GM21717 (cell line): Measurements from ENCODE around the gene BMPR1A.

Experiments used
- ATAC-seq: cut with Tn5 transposase; IDR thresholded peaks from one replicate; pipeline ENCODE4 v1.9.1; 2021; ENCODE audit warnings: mild to moderate bottlenecking, moderate library complexity; ENCODE audit not compliant: unreplicated experiment

BMPR1A gene

DNA sequence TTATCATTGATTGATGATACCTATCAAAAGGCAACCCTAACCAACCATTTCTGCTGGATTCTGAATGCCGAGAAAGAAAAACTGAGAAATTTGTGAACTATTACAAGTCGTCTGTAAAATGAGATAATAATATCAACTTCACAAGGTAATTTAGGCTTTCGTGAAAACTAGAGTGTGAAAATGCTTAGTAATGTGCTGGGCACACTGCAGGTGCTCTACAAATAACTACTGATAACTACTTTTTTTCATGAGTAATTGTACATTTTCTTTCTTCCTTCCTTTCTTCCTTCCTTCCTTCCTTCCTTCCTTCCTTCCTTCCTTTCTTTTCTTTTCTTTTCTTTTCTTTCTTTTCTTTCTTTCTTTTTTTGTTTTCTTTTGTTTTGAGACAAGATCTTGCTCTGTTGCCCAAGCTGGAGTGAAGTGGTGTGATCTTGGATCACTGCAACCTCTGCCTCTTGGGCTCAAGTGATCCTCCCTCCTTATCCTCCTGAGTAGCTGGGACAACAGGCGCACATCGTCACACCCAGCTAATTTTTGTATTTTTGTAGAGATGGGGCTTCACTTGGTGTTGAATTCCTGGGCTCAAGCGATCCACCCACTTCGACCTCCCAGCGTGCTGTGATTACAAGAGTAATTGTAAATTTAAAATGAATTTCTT is 42.9 kb downstream of the BMPR1A start:
- no peak for ATAC-seq

DNA sequence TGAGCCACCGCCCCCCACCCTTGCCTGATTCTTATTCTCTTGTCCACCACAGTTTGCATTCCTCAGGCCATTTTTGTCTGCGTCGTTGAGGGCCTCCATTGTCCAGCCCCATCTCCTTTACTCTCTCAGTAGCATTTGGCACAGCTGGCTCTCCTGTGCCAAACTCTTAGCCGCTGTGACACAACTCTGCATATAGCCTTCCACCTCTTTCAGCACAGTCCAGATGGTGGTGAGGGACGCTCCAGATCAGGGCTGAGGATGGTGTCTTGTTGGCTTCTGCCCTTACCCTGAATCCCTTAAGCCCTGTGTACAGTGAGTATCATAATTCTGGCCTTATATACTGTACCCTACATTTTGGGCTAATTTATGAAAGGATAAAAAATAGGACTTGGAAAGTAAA is 45.6 kb downstream of the BMPR1A start:
- ATAC-seq = no peak

DNA sequence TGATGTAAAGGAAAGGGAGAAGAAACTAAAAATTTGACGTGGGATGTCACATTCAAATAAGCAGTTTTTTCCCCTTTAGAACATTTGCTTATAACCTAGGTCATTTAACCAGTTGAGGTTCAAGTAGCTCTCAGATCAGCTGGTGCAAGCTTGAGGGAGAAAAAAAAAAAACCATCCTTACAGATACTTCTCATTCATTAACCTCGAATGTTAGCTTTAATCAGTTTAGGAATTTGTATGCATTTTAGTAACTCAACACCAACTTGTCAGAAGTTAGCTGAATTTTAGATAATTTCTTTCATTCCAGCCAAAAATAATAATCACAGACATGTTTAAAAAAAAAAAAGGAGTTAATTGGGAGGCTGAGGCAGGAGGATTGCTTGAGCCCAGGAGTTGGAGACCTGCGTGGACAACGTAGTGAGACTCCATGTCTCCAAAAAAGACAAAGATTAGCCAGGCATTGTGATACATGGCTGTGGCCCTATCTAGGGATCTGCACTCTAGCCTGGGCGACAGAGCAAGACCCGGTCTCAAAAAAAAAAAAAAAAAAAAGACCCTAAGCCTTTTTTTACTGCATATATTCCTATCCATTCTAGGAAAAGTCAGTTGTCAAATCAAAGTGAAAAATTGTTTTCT is 46.2 kb downstream of the BMPR1A start:
- no peak for ATAC-seq

DNA sequence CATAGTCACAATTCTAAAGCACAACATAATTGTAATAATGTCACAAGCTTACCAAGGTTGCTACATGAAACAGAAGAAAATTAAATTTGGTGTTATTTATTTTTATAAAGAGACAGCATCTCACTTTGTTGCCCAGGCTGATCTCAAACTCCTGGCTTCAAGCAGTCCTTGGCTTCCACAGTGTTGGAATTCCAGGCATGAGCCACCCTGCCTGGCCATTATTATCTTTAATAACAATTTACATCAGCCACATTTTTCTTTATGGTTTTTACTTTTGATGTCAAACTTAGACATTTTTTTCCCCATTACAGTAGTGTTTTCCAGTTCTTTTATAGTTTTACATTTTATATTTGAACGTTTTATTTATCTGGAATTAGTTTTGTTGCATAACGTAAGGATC is 46.7 kb downstream of the BMPR1A start:
- ATAC-seq = no peak

DNA sequence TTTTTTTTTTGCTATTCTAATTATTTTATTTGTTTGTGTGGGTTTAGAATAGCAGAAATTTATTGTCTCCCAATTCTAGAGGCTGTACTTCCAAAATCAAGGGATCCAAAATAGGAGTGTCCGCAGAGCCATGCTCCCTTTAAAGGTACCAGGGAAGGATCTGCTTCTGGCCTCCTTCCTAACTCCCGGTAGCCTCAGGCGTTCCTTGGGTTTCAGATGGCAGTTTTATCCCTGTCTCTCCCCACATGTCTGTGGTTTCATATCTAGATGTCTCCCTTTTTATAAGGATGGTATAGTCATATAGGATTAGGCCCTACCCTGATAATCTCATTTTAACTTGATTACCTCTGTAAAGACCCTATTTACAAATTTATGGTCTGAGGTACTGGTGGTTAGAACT is 48.4 kb downstream of the BMPR1A start:
- ATAC-seq = no peak

DNA sequence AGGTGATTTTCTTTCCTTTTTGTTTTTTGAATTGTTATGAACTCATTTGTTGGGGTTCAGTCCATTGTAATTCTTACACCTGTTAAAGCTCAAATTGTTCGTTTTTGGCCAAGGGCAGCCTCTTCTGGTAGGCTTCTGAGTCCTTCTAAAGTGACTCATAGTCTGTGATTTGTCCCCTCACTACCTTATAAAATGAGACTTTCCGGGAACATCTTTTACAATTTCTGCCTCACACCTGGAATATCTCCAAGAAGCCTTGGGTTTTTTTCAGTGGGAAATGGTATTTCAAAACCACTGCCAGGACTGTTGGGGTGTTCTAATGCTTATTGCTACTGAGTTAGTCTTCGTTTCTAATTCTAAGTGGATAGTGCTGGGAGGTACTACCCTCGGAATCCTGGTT is 56.7 kb downstream of the BMPR1A start:
- ATAC-seq = no peak

DNA sequence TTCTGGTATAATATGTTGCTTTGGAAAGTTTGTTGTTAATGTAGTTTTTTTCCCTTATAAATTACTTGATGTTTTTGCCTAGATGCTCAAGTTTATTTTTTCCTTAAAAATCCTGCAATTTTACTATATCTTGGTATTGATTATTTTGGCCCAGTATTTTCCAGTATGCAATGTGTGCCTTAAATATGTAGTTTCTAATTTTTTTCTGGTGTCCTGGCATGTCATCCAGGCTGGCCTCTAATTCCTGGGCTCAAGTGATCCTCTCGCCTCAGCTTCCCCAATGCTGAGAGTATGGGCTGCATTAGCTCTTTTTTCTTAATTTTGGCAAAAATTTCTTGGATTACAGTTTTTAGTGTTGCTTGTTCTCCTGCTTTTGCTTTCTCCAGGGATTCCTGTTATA is 57.6 kb downstream of the BMPR1A start:
- ATAC-seq = no peak

DNA sequence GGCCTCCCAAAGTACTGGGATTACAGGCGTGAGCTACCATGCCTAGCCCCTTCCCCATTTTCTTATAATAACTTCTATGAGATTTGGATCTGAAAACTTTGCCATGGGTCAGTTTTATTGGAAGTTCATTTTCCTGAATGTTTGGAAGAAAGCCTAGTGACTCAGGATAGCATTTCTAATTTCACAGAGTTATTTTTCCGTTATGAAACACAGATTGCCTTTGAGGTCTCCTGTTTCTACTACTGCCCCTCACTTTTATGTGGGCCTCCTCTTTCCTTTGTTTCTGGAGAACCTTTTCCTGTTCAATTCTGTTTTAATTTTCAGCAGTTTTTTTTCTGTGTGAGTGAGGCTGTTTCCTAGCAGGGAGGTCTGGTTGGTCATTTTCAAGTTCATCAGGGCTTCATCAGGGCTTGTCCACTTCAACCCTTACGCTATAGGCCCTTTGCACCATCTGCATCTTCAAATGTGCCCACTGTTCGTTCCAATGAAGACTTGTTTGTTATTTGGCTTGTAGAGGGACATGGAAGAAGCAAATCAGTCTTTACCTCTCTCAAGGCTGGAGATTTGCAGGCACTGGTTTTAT is 58.7 kb downstream of the BMPR1A start:
- no peak for ATAC-seq

DNA sequence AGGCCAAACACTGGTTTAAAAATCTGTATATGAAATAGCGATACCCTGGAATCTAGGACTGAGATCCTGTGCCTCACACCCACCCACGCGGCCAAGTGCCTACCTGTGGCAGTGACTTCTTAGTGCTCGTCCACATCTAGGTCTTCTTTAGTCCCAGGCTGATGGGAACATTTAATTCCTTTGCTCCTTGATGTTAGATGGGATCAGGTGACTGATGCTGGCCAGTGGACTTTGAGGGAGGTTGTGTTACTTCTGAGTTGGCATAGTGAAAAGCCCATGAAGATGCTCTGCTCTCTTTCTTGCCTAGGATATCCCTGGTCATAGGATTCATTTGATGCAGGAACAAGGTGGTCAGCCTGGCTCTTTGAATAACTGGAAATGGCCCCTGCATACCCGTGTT is 59.2 kb downstream of the BMPR1A start:
- no peak for ATAC-seq

DNA sequence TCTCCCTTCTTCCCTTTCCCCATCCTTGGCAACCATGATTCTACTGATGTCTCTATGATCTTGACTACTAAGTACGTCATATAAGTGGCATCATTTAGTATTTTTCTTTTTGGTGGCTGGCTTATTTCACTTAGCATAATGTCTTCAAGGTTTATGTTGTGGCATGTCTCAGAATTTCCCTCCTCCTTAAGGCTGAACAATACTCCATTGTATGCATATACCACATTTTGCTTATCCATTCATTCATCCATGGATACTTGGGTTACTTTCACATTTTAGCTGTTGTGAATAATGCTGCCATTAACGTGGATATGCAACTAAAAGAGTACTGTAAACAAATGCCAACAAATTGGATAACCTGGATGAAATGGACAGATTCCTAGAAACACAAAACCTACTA is 60.8 kb downstream of the BMPR1A start:
- no peak for ATAC-seq

DNA sequence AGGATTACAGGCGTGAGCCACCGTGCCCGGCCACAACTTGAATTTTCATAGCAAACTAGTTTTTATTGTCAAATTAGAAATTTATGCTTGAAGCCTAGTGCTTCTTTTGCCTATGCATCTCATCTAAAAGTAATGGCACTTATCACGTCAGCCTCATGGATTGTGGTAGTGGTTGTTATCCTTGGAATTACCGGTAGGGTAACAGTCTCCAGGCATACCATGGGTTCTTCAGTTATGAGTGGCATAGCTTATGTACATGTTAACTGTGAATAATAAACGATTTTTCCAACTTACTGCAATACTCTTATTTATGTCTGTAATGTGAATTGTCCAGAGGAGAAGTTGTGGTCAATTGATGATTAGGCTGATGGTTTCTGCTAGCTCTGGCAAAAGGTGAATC is 63.1 kb downstream of the BMPR1A start:
- ATAC-seq = no peak

DNA sequence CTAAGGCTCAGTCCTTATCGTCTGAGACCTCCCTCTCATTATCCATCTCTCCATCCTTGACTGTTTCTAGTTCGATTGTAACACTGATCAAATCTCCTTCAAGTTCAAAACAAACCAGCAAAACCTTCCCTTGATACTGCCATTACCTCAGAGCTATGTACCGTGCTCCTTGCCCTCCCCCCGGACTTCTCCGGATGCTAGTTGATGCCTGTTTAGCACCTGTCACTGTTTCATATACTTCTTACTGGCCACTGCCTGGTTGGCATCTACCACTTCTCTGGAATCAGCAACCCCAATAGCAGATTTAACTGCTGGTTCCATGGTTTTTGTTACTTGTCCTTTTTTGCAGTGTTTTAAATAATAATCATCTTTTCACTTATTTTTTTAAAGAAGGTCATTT is 64.1 kb downstream of the BMPR1A start:
- ATAC-seq = no peak

DNA sequence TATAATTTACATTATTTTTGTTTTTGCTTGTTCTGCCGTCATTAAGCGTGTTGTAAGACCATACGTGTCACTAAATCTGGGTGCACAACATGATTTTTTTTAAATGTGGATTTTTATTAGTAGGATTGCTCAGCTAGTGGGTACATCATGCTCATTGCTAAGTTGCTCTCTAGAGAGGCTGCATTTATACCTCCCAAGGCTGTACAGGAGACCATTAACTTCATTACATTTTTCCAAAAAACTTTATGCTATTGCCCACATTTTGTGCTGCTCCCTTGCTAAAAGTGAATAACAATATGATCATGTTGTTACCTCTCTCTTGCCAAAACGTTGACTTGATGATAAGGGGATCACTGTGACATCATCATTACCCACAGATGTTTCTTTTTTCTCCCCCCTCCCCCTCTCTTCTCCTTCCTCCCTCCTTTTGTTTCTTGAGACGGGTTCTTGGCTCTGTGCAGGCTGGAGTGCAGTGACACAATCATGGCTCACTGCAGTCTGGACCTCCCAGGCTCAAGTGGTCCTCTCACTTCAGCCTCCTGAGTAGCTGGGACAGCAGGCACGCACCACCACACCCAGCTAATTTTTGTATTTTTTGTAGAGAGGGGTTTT is 65.1 kb downstream of the BMPR1A start:
- no peak for ATAC-seq

DNA sequence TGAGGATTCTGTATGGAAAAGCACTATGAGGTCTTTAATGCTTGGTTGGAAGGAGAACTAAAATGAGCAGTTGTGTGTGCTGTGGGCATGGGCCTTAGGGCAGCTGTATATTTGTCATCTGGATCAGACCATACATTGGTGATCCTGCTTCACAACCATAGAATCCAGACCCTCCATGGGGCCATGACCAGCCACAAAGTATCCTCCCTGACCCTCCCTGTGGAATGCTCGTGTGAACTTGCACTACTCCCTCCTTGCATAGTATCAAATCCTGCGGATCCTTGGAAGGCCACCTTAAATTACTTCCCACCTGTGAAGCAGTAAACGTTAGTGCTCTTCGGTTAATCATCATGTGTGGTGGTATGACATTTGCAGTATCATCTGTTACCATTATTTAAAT is 67.1 kb downstream of the BMPR1A start:
- ATAC-seq = no peak

DNA sequence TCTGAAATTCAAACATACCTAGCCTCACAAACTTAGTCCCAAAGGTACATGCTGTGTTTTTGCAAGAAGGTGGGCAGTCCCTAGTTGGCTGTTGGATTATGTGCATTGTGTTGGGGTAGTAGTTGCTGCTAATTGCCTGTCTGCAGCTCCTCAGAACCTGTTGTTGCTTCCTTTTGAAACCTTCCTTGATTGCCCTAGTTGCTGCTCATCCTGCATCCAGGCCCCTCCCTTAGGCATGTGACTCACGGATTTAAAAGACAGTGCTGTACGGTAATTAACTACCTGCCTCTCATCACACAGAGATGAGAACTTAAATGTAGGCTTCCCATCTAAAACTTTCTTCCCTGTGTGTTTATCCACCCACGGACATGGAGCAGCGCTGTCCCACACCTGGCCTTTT is 67.7 kb downstream of the BMPR1A start:
- ATAC-seq = no peak

DNA sequence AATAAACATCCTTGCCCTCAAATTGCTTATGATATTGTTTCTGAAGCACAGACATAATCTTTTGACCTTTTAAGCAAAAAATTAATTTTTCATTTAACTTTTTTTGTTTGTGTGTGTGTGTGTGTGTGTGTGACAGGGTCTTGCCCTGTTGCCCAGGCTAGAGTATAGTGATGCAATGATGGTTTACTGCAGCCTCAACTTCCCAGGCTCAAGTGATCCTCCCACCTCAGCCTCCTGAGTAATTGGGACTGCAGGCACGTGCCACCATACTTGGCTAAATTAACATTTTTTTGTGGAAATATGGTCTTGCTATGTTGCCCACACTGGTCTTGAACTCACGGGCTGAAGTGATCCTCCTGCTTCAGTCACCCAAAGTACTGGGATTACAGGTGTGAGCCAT is 68.9 kb downstream of the BMPR1A start:
- no peak for ATAC-seq

DNA sequence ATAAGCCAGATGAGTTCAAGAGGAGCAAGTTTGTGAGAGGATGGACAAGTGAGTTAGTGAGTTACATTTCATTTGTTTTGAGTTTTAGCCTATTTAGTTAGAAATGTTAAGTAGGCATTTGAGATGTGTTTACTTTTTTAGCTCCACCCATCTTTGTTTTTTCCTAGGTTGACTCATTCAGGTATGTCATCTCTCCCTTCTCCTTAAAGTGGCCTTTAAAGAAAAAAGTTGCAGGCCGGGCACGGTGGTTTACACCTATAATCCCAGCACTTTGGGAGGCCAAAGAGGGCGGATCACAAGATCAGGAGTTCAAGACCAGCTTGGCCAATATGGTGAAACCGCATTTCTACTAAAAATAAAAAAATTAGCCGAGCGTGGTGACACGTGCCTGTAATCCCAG is 71.2 kb downstream of the BMPR1A start:
- ATAC-seq = no peak

DNA sequence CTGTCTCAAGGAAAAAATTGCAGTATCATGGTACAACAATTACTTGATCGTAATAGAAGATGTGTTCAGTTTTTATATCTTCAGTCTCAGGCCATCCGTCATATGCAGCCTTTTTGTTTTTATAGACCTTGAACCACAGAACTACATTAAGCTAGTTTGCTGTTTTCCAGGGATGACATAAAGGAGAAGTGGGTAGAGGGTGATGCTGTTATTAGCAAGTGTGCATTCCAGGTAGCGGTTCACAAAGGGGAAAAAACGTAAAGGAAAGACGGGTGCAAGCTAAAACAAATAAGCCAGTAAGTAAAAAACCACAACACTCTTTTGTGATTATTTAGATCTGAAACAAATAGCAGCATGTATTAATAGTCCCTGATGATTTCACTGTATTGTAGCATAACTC is 71.7 kb downstream of the BMPR1A start:
- ATAC-seq = no peak

DNA sequence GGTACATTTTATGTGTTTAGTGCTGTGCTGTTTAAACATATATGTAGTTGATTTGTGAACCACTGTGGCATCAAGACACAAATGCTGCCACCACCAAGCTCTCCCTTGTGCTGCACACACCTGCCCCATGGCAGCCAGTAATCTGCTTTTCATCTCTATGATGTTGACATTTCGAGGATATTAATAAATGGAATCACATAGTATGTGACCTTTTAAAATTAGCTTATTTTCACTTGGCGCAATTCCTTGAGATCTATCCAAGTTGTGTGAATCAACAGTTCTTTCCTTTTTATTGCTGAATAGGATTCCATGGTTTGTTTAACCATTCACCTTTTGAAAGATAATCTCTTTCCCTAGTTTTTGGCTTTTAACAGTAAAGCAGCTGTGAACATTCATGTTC is 73.1 kb downstream of the BMPR1A start:
- no peak for ATAC-seq

DNA sequence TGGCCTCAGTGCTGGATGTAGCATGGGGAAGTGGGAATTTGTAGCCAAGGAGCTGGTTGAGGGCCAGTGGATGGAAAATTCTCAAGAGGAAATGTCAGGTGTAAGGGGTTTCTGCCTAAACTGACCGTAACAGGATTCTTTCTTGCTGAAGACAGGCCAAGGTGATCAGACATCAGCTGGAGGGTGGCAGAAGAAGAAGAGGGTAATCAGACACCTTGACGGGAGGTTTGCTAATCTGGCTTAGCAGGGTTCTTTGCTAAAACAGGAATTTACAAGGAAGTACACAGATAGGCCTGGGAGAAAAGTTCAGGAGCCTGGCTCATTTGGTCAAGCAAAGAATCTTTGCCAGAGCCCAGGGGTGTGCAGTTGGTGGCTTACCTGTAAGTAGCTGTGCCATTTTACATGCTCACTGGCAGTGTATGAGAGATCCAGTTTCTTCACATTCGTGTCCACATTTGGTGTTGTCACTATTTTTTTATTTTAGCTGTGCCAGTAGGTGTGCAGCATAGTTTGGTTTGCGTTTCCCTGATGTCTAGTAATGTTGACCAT is 73.7 kb downstream of the BMPR1A start:
- ATAC-seq = no peak

DNA sequence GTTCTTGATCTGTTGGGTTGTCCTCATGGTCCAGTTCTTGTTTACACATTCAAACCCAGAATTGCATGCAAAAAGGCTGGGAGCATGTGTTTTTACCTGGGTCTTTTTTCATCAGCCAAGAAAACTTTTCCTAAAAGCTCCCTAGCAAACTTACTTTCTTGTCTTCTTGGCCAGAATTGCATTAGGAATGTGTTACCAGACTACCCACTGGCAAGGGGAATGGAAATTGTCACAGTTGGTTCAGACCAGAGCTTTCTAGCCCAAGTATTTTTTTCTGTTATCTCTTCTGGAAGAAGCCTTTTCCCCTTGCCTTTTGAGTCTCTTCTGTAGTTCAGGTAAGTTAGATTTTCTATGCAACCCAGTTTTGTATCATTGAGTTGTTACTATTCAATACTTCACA is 77.5 kb downstream of the BMPR1A start:
- ATAC-seq = no peak

DNA sequence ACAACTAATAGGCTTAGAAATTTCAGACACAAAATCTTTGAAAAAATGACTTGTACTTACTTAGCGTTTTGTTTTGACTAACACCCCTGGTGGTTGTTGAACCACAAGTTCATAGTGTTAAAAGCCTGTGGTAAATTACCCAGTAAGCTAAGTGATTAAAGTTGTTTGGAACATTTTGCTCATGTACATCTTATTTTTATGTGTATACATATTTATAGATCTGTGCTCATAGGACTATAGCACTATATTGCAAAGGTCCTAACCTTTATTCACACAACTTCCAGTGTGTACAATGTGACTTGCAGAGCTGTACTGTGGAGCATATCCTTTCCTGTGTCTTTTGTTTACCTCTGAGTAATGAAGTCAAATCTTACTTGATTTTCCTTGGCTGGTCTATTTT is 79.6 kb downstream of the BMPR1A start:
- ATAC-seq = no peak
